ENCODE data around the gene ADGRG3.

ADGRG3 gene

DNA sequence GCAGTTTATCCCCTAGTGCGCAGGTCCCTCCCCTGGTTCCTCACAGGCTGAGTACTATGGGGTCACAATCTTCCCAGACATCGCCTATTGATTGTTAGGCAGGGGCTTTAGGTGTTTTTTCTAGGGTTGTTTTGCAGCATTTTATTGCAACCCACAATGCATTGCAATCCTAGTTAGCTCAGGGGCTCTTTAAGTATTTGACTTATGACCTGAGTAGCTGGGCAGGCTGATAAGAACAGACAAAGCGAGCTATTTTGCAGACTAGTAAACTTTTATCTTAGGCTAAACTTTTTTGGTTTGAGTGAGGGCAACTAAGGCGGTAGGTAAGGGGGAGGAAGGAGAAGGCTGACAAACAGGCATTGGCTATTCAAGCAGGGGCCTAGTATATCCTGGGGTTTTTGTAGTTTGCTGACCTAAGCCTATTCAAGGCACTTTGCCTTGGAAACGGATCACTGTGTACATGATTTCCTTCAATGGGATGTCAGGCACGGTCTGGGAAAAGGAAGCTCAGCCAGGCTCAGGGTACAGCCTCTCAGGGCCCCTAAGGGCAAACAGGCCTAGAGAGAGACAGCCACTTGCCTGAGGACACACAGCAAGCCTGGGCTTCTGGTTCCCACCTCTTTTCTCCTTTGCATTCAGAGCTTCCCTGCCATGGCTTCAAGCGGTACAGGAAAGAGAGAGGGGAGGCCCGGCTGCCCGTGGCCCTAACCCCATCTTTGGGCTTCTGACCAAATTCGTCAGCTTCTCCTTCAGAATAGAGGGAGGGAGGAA lies 32.9 kb downstream of the ADGRG3 start:
- WGBS (ENCODE audit: insufficient coverage, insufficient read length), result no CpG with 5 or more reads among the region's 10 CpGs
- no peaks in the 10 kb centered on the region for H3K36me3 ChIP-seq (ENCODE audit: control insufficient read depth, insufficient read depth, low read length)
- H3K4me3 ChIP-seq (ENCODE audit: low read length), result no peak overlapping the region
- H3K4me1 ChIP-seq (ENCODE audit: control insufficient read depth, insufficient read depth, low read length), result no peaks in the 10 kb centered on the region
- DNase-seq (ENCODE audit: low read depth, low spot score), result no peak
- no peaks in the 10 kb centered on the region for H3K9me3 ChIP-seq (ENCODE audit: control insufficient read depth, insufficient read depth, low read length)
- no peak overlapping the region for H3K27ac ChIP-seq (ENCODE audit: low read length)
- no peaks in the 10 kb centered on the region for H3K27me3 ChIP-seq (ENCODE audit: control insufficient read depth, insufficient read depth, low read length)

DNA sequence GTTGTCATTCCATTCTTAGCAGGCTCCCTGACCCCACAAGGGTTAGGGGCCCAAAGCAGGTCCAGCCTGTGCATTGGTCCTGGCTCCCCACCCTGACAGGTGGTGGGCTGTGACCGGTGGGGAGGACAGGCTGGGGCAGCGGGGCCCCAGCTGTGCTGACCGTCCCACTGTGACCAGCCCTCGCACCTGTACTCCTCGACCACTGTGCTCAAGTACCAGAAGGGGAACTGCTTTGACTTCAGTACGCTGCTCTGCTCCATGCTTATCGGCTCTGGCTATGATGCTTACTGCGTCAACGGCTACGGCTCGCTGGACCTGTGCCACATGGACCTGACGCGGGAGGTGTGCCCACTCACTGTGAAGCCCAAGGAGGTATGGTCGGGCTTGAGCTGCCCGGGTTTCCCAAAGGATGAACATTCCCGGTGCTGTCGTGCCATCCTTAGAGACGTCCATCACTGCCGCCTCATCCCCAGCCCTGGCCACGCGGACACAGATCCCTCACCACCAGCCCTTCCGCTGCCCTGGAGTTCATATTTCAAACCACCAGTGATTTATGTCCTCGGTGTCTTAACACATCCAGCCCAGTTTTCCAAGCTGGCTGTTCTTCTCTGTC lies 33.8 kb downstream of the ADGRG3 start:
- no peak overlapping the region for H3K4me3 ChIP-seq (ENCODE audit: low read length)
- no CpG with 5 or more reads among the region's 23 CpGs for WGBS (ENCODE audit: insufficient coverage, insufficient read length)
- no peaks in the 10 kb centered on the region for H3K36me3 ChIP-seq (ENCODE audit: control insufficient read depth, insufficient read depth, low read length)
- no peaks in the 10 kb centered on the region for H3K9me3 ChIP-seq (ENCODE audit: control insufficient read depth, insufficient read depth, low read length)
- DNase-seq (ENCODE audit: low read depth, low spot score), result no peak
- H3K4me1 ChIP-seq (ENCODE audit: control insufficient read depth, insufficient read depth, low read length), result no peaks in the 10 kb centered on the region
- H3K27me3 ChIP-seq (ENCODE audit: control insufficient read depth, insufficient read depth, low read length), result no peaks in the 10 kb centered on the region
- no peak overlapping the region for H3K27ac ChIP-seq (ENCODE audit: low read length)

DNA sequence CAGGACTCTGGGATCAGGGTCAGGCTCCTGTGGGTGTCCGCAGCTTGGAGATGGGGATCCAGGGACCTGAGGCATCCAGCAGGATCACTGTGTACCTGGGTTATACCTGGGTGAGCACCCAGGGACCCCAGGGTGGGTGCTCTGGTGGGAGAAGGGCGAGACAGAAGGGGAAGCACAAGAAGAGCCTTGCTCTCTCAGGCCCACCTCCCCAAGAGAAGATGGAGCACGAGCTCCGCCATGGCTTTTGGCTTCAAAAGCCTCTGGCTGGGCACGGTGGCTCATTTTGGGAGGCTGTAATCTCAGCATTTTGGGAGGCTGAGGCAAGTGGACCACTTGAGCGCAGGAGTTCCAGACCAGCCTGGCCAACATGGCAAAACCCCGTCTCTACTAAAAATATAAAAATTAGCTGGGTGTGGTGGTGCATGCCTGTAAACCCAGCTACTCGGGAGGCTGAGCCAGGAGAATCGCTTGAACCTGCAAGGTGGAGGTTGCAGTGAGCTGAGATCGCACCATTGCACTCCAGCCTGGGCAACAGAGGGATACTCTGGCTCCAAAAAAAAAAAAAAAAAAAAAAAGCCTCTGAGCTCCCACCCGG lies 35.4 kb downstream of the ADGRG3 start:
- DNase-seq (ENCODE audit: low read depth, low spot score), result no peak
- no peaks in the 10 kb centered on the region for H3K27me3 ChIP-seq (ENCODE audit: control insufficient read depth, insufficient read depth, low read length)
- no peaks in the 10 kb centered on the region for H3K36me3 ChIP-seq (ENCODE audit: control insufficient read depth, insufficient read depth, low read length)
- no CpG with 5 or more reads among the region's 11 CpGs for WGBS (ENCODE audit: insufficient coverage, insufficient read length)
- H3K4me1 ChIP-seq (ENCODE audit: control insufficient read depth, insufficient read depth, low read length), result no peaks in the 10 kb centered on the region
- H3K4me3 ChIP-seq (ENCODE audit: low read length), result no peak overlapping the region
- no peaks in the 10 kb centered on the region for H3K9me3 ChIP-seq (ENCODE audit: control insufficient read depth, insufficient read depth, low read length)
- no peak overlapping the region for H3K27ac ChIP-seq (ENCODE audit: low read length)

DNA sequence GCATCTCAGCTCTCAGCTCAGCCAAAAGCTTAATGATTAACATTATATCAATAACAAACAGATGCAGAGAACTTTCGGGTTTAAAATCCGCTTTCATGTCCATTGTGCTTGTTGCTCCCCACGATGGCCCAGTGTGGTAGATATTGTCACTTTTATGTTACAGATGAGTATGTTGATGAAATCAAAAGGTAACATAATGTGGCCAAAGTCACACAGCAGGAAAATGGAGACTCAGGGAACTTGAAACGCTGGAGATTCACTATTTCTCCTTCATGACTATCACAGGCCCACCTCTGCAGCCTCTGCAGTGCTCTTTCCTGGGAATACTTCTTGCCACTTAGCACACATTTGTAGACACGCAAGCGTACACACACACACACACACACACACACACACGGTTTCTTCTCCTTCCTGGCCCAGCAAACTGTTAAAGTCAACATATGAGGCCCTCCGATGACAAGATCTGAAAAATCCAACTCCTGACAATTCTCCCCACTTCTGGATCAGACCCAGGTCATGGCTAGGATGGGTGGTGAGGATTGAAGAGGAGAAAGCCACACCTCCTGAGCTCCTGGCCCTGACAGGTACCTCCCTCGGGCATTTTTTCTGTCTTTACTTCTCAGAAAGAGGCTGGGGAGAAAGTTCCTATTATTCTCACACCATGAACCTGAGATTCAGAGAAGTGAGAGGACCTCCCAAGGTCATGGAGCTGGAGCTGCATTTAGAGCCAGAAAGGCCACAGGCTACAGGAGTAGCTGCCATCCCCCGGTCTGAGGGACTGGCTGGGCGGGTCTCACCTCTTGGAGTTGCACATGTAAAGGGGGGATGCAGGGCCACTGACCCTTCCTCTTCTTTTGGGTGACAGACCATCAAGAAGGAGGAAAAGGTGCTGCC lies 36.2 kb downstream of the ADGRG3 start:
- Histone ChIP-seq H3K4me1 (ENCODE audit: control insufficient read depth, insufficient read depth, low read length) (no peaks in the 10 kb centered on the region), H3K9me3 (ENCODE audit: control insufficient read depth, insufficient read depth, low read length) (no peaks in the 10 kb centered on the region), H3K27ac (ENCODE audit: low read length) (no peak overlapping the region), H3K27me3 (ENCODE audit: control insufficient read depth, insufficient read depth, low read length) (no peaks in the 10 kb centered on the region), H3K36me3 (ENCODE audit: control insufficient read depth, insufficient read depth, low read length) (no peaks in the 10 kb centered on the region), H3K4me3 (ENCODE audit: low read length) (no peak overlapping the region)
- no peak for DNase-seq (ENCODE audit: low read depth, low spot score)
- WGBS (ENCODE audit: insufficient coverage, insufficient read length), result no CpG with 5 or more reads among the region's 11 CpGs

DNA sequence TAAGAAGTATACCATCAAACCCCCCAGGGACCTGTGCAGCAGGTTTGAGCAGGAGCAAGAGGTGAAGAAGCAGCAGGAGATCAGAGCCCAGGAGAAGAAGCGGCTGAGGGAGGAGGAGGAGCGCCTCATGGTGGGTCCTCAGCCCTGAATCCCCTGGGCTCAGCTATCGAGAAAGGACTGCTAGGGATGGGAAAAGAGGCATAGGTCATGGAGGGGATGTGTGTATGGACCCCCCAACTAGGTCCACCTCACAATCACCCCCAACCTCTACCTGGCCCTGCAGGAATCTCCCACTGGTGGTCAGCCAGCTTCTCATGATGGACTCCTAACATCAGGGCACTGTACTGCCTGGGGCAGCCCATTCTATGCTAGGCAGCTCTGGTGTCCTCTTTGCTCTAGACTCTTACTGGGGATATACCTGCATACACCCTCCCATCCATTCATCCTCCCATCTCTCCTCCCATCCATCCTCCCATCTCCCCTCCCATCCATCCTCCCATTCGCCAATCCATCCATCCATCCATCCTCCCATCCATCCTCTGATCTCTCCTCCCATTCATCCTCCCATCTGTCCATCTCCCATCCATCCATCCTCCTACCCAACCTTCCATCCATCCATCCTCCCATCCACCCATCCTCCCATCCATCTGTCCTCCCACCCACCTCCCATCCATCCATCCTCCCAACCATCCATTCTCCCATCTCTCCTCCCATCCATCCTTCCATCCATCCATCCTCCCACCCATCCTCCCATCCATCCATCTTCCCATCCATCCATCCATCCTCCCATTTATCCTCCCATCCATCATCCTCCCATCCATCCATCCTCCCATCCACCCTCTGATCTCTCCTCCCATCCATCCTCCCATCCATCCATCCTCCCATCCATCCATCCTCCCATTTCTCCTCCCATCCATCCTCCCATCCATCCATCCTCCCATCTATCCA lies 37.1 kb downstream of the ADGRG3 start:
- Histone ChIP-seq H3K4me3 (ENCODE audit: low read length) (no peak overlapping the region), H3K9me3 (ENCODE audit: control insufficient read depth, insufficient read depth, low read length) (no peaks in the 10 kb centered on the region), H3K27ac (ENCODE audit: low read length) (no peak overlapping the region), H3K27me3 (ENCODE audit: control insufficient read depth, insufficient read depth, low read length) (no peaks in the 10 kb centered on the region), H3K4me1 (ENCODE audit: control insufficient read depth, insufficient read depth, low read length) (no peaks in the 10 kb centered on the region), H3K36me3 (ENCODE audit: control insufficient read depth, insufficient read depth, low read length) (no peaks in the 10 kb centered on the region)
- WGBS (ENCODE audit: insufficient coverage, insufficient read length), result 100% methylated on average over 1 of the region's 4 CpGs
- no peak for DNase-seq (ENCODE audit: low read depth, low spot score)

DNA sequence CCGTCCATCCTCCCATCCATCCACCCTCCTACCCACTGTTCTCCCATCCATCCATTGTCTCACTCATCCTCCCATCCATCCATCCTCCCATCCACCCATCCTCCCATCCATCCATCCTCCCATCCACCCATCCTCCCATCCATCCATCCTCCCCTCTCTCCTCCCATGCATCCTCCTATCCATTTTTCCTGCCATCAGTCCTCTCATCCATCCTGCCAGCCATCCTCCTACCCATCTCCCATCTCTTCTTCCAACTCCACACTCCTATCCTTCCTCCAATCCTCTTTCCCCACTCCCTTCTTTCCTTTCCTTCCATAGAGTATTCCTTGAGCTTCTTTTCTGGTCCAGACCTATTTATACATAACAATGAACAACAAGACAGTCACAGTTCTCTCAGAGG lies 38.6 kb downstream of the ADGRG3 start:
- no peaks in the 10 kb centered on the region for H3K4me1 ChIP-seq (ENCODE audit: control insufficient read depth, insufficient read depth, low read length)
- H3K27me3 ChIP-seq (ENCODE audit: control insufficient read depth, insufficient read depth, low read length), result no peaks in the 10 kb centered on the region
- H3K27ac ChIP-seq (ENCODE audit: low read length), result no peak overlapping the region
- H3K9me3 ChIP-seq (ENCODE audit: control insufficient read depth, insufficient read depth, low read length), result no peaks in the 10 kb centered on the region
- H3K36me3 ChIP-seq (ENCODE audit: control insufficient read depth, insufficient read depth, low read length), result no peaks in the 10 kb centered on the region
- WGBS (ENCODE audit: insufficient coverage, insufficient read length), result no CpG with 5 or more reads among the region's 1 CpG
- H3K4me3 ChIP-seq (ENCODE audit: low read length), result no peak overlapping the region
- no peak for DNase-seq (ENCODE audit: low read depth, low spot score)

DNA sequence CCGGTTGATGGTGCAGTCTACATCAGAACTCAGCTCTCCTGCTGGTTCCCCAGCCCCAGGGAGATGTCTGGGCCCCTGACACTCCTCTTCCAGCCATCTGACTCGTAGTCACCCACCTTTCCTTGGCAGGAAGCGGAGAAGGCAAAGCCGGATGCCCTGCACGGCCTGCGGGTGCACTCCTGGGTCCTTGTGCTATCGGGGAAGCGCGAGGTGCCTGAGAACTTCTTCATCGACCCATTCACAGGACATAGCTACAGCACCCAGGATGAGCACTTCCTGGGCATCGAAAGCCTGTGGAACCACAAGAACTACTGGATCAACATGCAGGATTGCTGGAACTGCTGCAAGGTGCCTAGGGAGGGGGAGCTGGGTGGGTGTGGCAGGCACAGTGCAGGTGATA lies 39.2 kb downstream of the ADGRG3 start:
- no peaks in the 10 kb centered on the region for H3K27me3 ChIP-seq (ENCODE audit: control insufficient read depth, insufficient read depth, low read length)
- WGBS (ENCODE audit: insufficient coverage, insufficient read length), result no CpG with 5 or more reads among the region's 11 CpGs
- H3K9me3 ChIP-seq (ENCODE audit: control insufficient read depth, insufficient read depth, low read length), result no peaks in the 10 kb centered on the region
- no peak for DNase-seq (ENCODE audit: low read depth, low spot score)
- no peak overlapping the region for H3K27ac ChIP-seq (ENCODE audit: low read length)
- H3K36me3 ChIP-seq (ENCODE audit: control insufficient read depth, insufficient read depth, low read length), result no peaks in the 10 kb centered on the region
- H3K4me3 ChIP-seq (ENCODE audit: low read length), result no peak overlapping the region
- no peaks in the 10 kb centered on the region for H3K4me1 ChIP-seq (ENCODE audit: control insufficient read depth, insufficient read depth, low read length)

DNA sequence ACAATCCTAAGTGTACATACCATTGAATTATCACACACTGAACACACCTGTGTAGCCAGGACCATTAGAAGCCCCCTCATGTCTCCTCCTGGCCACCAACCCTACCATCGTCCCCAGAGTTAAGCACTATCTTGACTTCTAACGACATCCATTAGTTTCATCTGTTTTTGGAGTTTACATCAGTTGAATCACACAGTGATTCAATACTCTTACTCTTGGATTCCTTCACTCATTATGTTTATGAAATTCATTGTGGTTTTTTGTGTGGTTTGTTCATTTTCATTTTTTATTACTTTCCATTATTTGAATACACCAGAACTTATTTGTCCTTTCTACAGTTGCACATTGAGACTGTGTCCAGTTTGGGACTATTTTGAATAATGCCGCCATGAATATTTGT lies 40.1 kb downstream of the ADGRG3 start:
- H3K27me3 ChIP-seq (ENCODE audit: control insufficient read depth, insufficient read depth, low read length), result no peaks in the 10 kb centered on the region
- H3K9me3 ChIP-seq (ENCODE audit: control insufficient read depth, insufficient read depth, low read length), result no peaks in the 10 kb centered on the region
- no peaks in the 10 kb centered on the region for H3K4me1 ChIP-seq (ENCODE audit: control insufficient read depth, insufficient read depth, low read length)

DNA sequence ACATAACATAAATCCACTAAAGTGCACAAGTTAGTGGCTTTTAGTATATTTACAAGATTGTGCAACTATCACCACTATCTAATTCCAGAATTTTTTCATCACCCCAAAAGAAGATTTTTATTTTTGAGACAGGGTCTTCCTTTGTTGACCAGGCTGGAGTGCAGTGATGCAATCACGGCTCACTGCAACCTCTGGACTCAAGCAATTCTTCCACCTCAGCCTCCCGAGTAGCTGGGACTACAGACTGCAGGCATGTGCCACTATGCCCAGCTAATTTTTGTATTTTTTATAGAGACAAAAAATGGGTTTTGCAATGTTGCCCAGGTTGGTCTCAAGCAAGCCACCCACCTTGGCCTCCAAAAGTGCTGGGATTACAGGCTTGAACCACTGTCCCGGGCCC lies 41.6 kb downstream of the ADGRG3 start:
- Histone ChIP-seq H3K27ac (ENCODE audit: low read length) (no peak overlapping the region), H3K4me1 (ENCODE audit: control insufficient read depth, insufficient read depth, low read length) (no peaks in the 10 kb centered on the region), H3K4me3 (ENCODE audit: low read length) (no peak overlapping the region), H3K36me3 (ENCODE audit: control insufficient read depth, insufficient read depth, low read length) (no peaks in the 10 kb centered on the region), H3K9me3 (ENCODE audit: control insufficient read depth, insufficient read depth, low read length) (no peaks in the 10 kb centered on the region), H3K27me3 (ENCODE audit: control insufficient read depth, insufficient read depth, low read length) (no peaks in the 10 kb centered on the region)
- no CpG with 5 or more reads among the region's 3 CpGs for WGBS (ENCODE audit: insufficient coverage, insufficient read length)
- DNase-seq (ENCODE audit: low read depth, low spot score), result no peak

More for the DNA sequence above, 40.1 kb downstream of the ADGRG3 start:
- no peaks in the 10 kb centered on the region for H3K36me3 ChIP-seq (ENCODE audit: control insufficient read depth, insufficient read depth, low read length)
- no peak for DNase-seq (ENCODE audit: low read depth, low spot score)
- no peak overlapping the region for H3K4me3 ChIP-seq (ENCODE audit: low read length)
- WGBS (ENCODE audit: insufficient coverage, insufficient read length), result no CpG with 5 or more reads among the region's 3 CpGs
- no peak overlapping the region for H3K27ac ChIP-seq (ENCODE audit: low read length)
